GM23248 (cell line): Measurements from ENCODE around the gene FRS2. TPM values are rescaled to one million over a fixed set of nuclear protein-coding genes. Genes with fewer than 3 reads are reported as not detected.

ENCODE experiments used
- DNase-seq: peaks from one replicate; pipeline ENCODE4 v3.0.0-alpha.2; 2015
- H2AFZ ChIP-seq: fragments of 200-600 bp; sonication (generic); 2 replicates; pipeline ENCODE4 v1.6.1; 2016; ENCODE audit warnings: antibody characterized with exemption
- H3F3A ChIP-seq: fragments of 200-600 bp; sonication (generic); 2 replicates; pipeline ENCODE4 v1.6.1; 2016; ENCODE audit warnings: mild to moderate bottlenecking, antibody characterized with exemption, mixed run types; ENCODE audit not compliant: insufficient read depth
- H3K27ac ChIP-seq: fragments of 200-600 bp; sonication (generic); 2 replicates; pipeline ENCODE4 v1.5.1; 2016; ENCODE audit warnings: mild to moderate bottlenecking
- H3K27me3 ChIP-seq: fragments of 200-600 bp; sonication (generic); replicated peaks from 2 replicates; pipeline ENCODE4 v1.6.1; 2016; ENCODE audit warnings: mild to moderate bottlenecking; ENCODE audit not compliant: insufficient read depth
- H3K36me3 ChIP-seq: fragments of 200-600 bp; sonication (generic); 2 replicates; pipeline ENCODE4 v1.6.1; 2016; ENCODE audit warnings: low read depth, mild to moderate bottlenecking
- H3K4me1 ChIP-seq: fragments of 200-600 bp; sonication (generic); 2 replicates; pipeline ENCODE4 v1.6.1; 2016; ENCODE audit warnings: mild to moderate bottlenecking; ENCODE audit not compliant: insufficient read depth
- H3K4me2 ChIP-seq: fragments of 200-600 bp; sonication (generic); one replicate; pipeline ENCODE4 v1.6.1; 2016; ENCODE audit warnings: mild to moderate bottlenecking; ENCODE audit not compliant: unreplicated experiment
- H3K4me3 ChIP-seq: fragments of 200-600 bp; sonication (generic); 2 replicates; pipeline ENCODE4 v1.5.1; 2016; ENCODE audit warnings: mild to moderate bottlenecking
- H3K79me2 ChIP-seq: fragments of 200-600 bp; sonication (generic); 2 replicates; pipeline ENCODE4 v1.6.1; 2016; ENCODE audit warnings: mild to moderate bottlenecking; ENCODE audit not compliant: insufficient read depth
- H3K9ac ChIP-seq: fragments of 200-600 bp; sonication (generic); 2 replicates; pipeline ENCODE4 v1.6.1; 2016; ENCODE audit warnings: mild to moderate bottlenecking
- H3K9me2 ChIP-seq: fragments of 200-600 bp; sonication (generic); 2 replicates; pipeline ENCODE4 v1.6.1; 2016; ENCODE audit warnings: mixed run types, mild to moderate bottlenecking, moderate library complexity; ENCODE audit not compliant: insufficient read depth
- H3K9me3 ChIP-seq: fragments of 200-600 bp; sonication (generic); one replicate; pipeline ENCODE4 v1.6.1; 2017; ENCODE audit warnings: low read depth
- H4K20me1 ChIP-seq: fragments of 200-600 bp; sonication (generic); 2 replicates; pipeline ENCODE4 v1.6.0; 2016; ENCODE audit not compliant: insufficient read depth
- EZH2 ChIP-seq: fragments of 200-600 bp; sonication (generic); IDR thresholded peaks from 2 replicates; pipeline ENCODE4 v1.6.1; 2018; ENCODE audit warnings: antibody characterized with exemption, mild to moderate bottlenecking; ENCODE audit not compliant: insufficient read depth, poor library complexity, severe bottlenecking
- EZH2phosphoT487 ChIP-seq: fragments of 200-600 bp; sonication (generic); IDR thresholded peaks from 2 replicates; pipeline ENCODE4 v1.6.1; 2018; ENCODE audit warnings: antibody characterized with exemption, moderate library complexity, mild to moderate bottlenecking, low read depth; ENCODE audit not compliant: insufficient read depth
- WGBS, 2 experiments: methylation state at CpG; one replicate each; pipeline ENCODE4 v1.1.6; 2015 to 2017; ENCODE audit warnings: low lambda C conversion rate in 2 of 2, low coverage in 1 of 2; ENCODE audit errors: missing lambda C conversion rate in 2 of 2; 5-methylcytosine and 5-hydroxymethylcytosine counted together
- in situ Hi-C: fragments of 300-500 bp; cut with MboI; formaldehyde crosslinking; loops from 2 replicates; pipeline ENCODE4 v1.15.0; 2020
- polyA plus RNA-seq: library from polyadenylated mRNA; unstranded; fragments of >200 nt; fragmentation: Nextera tagmentation; extraction: Ambion mirVana; gene quantifications from 2 replicates; pipeline ENCODE4 v1.2.1, GENCODE V29; 2016
- total RNA-seq: library from RNA; depleted of rRNA; stranded (reverse); fragments of >200 nt; shearing (Covaris generic); gene quantifications from 2 replicates; pipeline ENCODE4 v1.2.3, GENCODE V29; 2014

FRS2 gene
- total and polyA plus RNA-seq, 2 experiments from 2014 or later: 25.5 to 41.2 TPM

DNA sequence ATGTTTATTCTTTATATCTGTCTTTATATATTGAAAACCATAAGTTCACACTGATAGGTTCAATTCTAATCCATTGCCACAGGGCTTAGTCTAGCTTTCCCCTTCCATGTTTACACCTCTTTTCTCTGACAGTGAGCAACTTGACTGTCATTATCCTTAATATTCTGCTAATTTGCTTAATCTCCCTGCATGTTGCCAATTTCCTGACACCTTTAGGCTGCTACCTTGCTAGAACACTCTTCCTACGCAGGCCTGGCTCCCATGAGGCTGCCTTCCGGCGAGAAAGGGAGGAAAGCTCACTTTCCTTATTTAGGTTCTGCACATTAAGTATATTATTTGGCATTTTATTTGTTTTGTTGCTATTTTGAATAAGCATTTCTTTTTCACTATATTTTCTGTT, 12.8 kb upstream of the FRS2 start:
- DNase-seq: no peak

GRCh38 chr12:69459477-69459876, 10.7 kb upstream of the FRS2 start:
- TF ChIP-seq EZH2phosphoT487 (no peak), EZH2 (no peak)
- no peak overlapping the region for H3K4me2 ChIP-seq
- no peak overlapping the region for H3K27ac ChIP-seq
- no peaks in the 10 kb centered on the region for H3K9me2 ChIP-seq
- 0 out of 2 replicates have a peak, but pooled peaks cover 3% of the 10 kb centered on the region for H3K4me1 ChIP-seq
- WGBS, 2 experiments: 70 to 71% methylated on average over 3 of the region's 3 CpGs
- in situ Hi-C loops: no loop called here
- H3K79me2 ChIP-seq: no peaks in the 10 kb centered on the region
- no peak overlapping the region for H3K4me3 ChIP-seq
- no peak for DNase-seq
- H4K20me1 ChIP-seq: no peaks in the 10 kb centered on the region
- no peak overlapping the region for H2AFZ ChIP-seq
- H3F3A ChIP-seq: no peaks in the 10 kb centered on the region
- no peaks in the 10 kb centered on the region for H3K36me3 ChIP-seq
- H3K9me3 ChIP-seq: no peaks in the 10 kb centered on the region
- no peak overlapping the region for H3K9ac ChIP-seq
- H3K27me3 ChIP-seq: no peaks in the 10 kb centered on the region

More for the DNA sequence above, 12.8 kb upstream of the FRS2 start:
- Histone ChIP-seq H3K4me3 (no peak overlapping the region), H3K27ac (no peak overlapping the region), H3K79me2 (no peaks in the 10 kb centered on the region), H3K27me3 (no peaks in the 10 kb centered on the region), H2AFZ (no peak overlapping the region), H4K20me1 (no peaks in the 10 kb centered on the region), H3K9ac (no peak overlapping the region), H3K4me2 (no peak overlapping the region), H3K9me3 (no peaks in the 10 kb centered on the region), H3F3A (no peaks in the 10 kb centered on the region), H3K36me3 (no peaks in the 10 kb centered on the region), H3K9me2 (no peaks in the 10 kb centered on the region), H3K4me1 (no peaks in the 10 kb centered on the region)
- TF ChIP-seq EZH2: no peak
- TF ChIP-seq EZH2phosphoT487: no peak
- WGBS, 2 experiments: 64 to 66% methylated on average over 3 of the region's 3 CpGs
- in situ Hi-C loops: no loop called here

GRCh38 chr12:69464428-69464827, 5.8 kb upstream of the FRS2 start:
- H3K9me3 ChIP-seq: no peaks in the 10 kb centered on the region
- TF ChIP-seq EZH2: no peak
- no peak for TF ChIP-seq EZH2phosphoT487
- H4K20me1 ChIP-seq: no peaks in the 10 kb centered on the region
- H3K9ac ChIP-seq: no peak overlapping the region
- H3K27me3 ChIP-seq: no peaks in the 10 kb centered on the region
- H3K4me2 ChIP-seq: no peak overlapping the region
- no peak overlapping the region for H2AFZ ChIP-seq
- no peaks in the 10 kb centered on the region for H3K9me2 ChIP-seq
- no peaks in the 10 kb centered on the region for H3K36me3 ChIP-seq
- 37 to 65% methylated on average over 1 of the region's 1 CpG for WGBS, 2 experiments
- H3K4me3 ChIP-seq: no peak overlapping the region
- H3K4me1 ChIP-seq: peaks cover 23% of the 10 kb centered on the region
- DNase-seq: peak; percentile 57
- no peaks in the 10 kb centered on the region for H3K79me2 ChIP-seq
- H3K27ac ChIP-seq: no peak overlapping the region
- in situ Hi-C loops: no loop called here
- peaks cover 22% of the 10 kb centered on the region for H3F3A ChIP-seq

DNA sequence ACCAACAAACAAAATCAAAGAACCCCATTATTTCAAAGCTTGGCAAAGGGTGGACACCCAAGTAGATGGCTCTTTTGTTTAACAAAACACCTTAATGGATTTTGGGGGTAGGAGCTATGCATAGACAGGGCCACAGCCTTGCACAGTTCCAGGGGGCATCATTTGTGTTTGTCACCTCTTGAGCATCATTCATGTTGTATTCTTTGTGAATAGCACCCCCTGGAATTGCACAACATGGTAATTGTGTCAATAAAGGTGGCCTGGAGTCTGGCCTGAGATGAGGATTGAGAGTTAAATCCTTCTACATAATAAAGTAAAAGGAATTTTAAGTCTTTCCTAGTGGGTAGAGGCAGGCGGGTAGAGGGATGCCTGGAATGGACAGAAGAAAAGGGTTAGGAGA, 3.3 kb upstream of the FRS2 start:
- peaks cover 22% of the 10 kb centered on the region for H3F3A ChIP-seq
- H3K9ac ChIP-seq: no peak overlapping the region
- H4K20me1 ChIP-seq: no peaks in the 10 kb centered on the region; the same call in 1 of the 2 replicates
- H3K27me3 ChIP-seq: no peaks in the 10 kb centered on the region
- no peaks in the 10 kb centered on the region for H3K36me3 ChIP-seq
- H3K9me2 ChIP-seq: no peaks in the 10 kb centered on the region
- peaks cover 33% of the 10 kb centered on the region for H3K4me1 ChIP-seq
- peaks cover 17% of the 10 kb centered on the region for H3K79me2 ChIP-seq
- H3K4me2 ChIP-seq: no peak overlapping the region
- no peak for DNase-seq
- H3K27ac ChIP-seq: no peak overlapping the region
- TF ChIP-seq EZH2phosphoT487: no peak
- no peak for TF ChIP-seq EZH2
- H3K9me3 ChIP-seq: no peaks in the 10 kb centered on the region
- no peak overlapping the region for H2AFZ ChIP-seq
- H3K4me3 ChIP-seq: no peak overlapping the region
- in situ Hi-C loops: no loop called here
- 96 to 100% methylated on average over 1 of the region's 1 CpG for WGBS, 2 experiments

DNA sequence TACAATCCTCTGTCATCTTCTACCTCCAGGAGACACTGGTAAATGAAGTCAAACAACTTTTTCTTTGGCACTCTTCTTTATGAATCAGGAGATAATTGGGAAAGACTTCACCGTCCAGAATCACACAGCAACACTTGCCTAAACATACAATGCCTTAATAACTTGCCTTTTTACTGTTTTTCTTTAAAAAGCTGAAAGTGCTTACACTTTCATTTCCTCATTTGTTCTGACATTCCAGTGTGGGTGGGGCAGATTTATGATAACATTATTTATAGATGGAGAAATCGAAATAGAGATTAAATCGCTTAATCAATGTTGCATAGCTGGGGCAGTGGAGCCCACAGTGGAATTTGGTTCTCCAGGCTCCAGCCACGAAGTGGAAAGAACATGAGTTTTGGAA, 2.8 kb upstream of the FRS2 start:
- Histone ChIP-seq H3K4me2 (peak overlapping the region; percentile 43), H3K79me2 (peaks cover 22% of the 10 kb centered on the region), H3K9me3 (no peaks in the 10 kb centered on the region), H3F3A (peaks cover 22% of the 10 kb centered on the region), H3K36me3 (no peaks in the 10 kb centered on the region), H3K4me3 (no peak overlapping the region), H3K27ac (no peak overlapping the region; the same call in 1 of the 2 replicates), H3K9me2 (no peaks in the 10 kb centered on the region), H3K27me3 (no peaks in the 10 kb centered on the region), H4K20me1 (no peaks in the 10 kb centered on the region; the same call in 1 of the 2 replicates), H2AFZ (no peak overlapping the region), H3K4me1 (peaks cover 37% of the 10 kb centered on the region), H3K9ac (no peak overlapping the region)
- no peak for TF ChIP-seq EZH2phosphoT487
- TF ChIP-seq EZH2: no peak
- DNase-seq: peak; percentile 45
- WGBS, 2 experiments: 62 to 72% methylated on average over 4 of the region's 4 CpGs
- in situ Hi-C loops: no loop called here
